Endothelial cell (in vitro differentiated cells): ENCODE data around the gene ST7L. TPM values are rescaled to one million over a fixed set of nuclear protein-coding genes. Genes with fewer than 3 reads are reported as not detected.

Source experiments
- DNase-seq: peaks from one replicate; pipeline ENCODE4 v3.0.0; 2021; ENCODE audit warnings: low spot score
- H3K27ac Mint-ChIP-seq: one replicate; pipeline ENCODE4 v1.8.0; 2021; ENCODE audit warnings: mixed read lengths, inconsistent platforms; ENCODE audit not compliant: unreplicated experiment
- H3K27me3 Mint-ChIP-seq: one replicate; pipeline ENCODE4 v1.8.0; 2021; ENCODE audit warnings: mild to moderate bottlenecking, moderate library complexity, mixed read lengths, inconsistent platforms; ENCODE audit not compliant: unreplicated experiment
- H3K36me3 Mint-ChIP-seq: one replicate; pipeline ENCODE4 v1.8.0; 2021; ENCODE audit warnings: mild to moderate bottlenecking, low read depth, mixed read lengths, inconsistent platforms; ENCODE audit not compliant: unreplicated experiment
- H3K4me1 Mint-ChIP-seq: one replicate; pipeline ENCODE4 v1.8.0; 2021; ENCODE audit warnings: mild to moderate bottlenecking, mixed read lengths, inconsistent platforms; ENCODE audit not compliant: unreplicated experiment
- H3K4me3 Mint-ChIP-seq: one replicate; pipeline ENCODE4 v1.8.0; 2021; ENCODE audit warnings: mild to moderate bottlenecking, mixed read lengths, inconsistent platforms; ENCODE audit not compliant: unreplicated experiment
- H3K9me3 Mint-ChIP-seq: one replicate; pipeline ENCODE4 v1.8.0; 2021; ENCODE audit warnings: mixed read lengths, inconsistent platforms; ENCODE audit not compliant: unreplicated experiment
- CTCF ChIP-seq: fragments of 200-600 bp; sonication (generic); IDR thresholded peaks from one replicate; pipeline ENCODE4 v1.5.0; 2021; ENCODE audit warnings: antibody characterized with exemption; ENCODE audit not compliant: unreplicated experiment
- total RNA-seq: library from RNA; stranded (reverse); fragmentation: NEBNext Ultra II Directional; extraction: Animal tissue kit (Norgen Biotek cat#: 25700); gene quantifications from one replicate; pipeline ENCODE4 v1.2.1, GENCODE V29; 2021; ENCODE audit not compliant: unreplicated experiment

ST7L gene
- total RNA-seq, 1 donor from 2014 or later, result 14.3 TPM

DNA sequence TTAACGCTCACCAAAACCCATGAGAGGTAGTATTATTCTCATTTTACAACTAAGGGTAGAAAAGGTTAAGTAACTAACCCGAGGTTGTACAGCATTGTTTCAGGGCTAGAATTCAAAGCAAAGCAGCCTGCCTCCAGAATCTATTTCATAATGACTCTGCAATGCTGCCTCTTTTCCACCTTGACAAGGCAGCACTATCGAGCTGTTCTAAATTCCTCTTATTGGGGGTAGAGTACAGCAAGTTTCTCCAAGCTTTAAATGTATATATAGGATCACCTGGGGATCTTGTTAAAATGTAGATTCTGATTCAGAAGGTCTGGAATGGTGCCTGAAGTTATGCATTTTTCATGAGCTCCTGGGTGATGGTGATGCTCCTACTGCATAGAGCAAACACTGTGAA lies 80.1 kb downstream of the ST7L start:
- Mint-ChIP-seq H3K36me3 (peaks cover 7% of the 10 kb centered on the region), H3K4me1 (no peaks in the 10 kb centered on the region), H3K4me3 (no peak overlapping the region), H3K27me3 (no peaks in the 10 kb centered on the region), H3K27ac (no peak overlapping the region), H3K9me3 (no peaks in the 10 kb centered on the region)
- no peak for DNase-seq
- TF ChIP-seq CTCF, result no peak

DNA sequence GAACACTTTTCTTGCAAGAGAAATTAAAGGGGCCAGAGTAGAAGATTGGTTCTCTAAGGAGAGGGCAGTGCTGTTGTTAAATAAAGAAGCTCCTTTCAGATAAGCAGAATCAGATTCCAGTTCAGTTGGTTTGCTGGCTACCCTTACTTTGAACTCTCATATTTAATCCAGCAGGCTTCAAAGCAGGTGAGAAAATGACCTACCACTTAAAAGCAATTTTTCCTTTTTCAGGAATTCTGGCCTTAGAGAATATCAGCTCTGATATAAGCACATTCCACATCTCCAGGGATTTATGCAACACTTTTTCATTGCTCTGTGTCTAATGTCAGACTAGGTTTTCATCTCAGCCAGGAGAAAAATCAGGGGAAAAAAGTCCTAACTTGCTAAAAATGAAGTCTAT lies 81.5 kb downstream of the ST7L start:
- Mint-ChIP-seq H3K27me3 (no peaks in the 10 kb centered on the region), H3K27ac (no peak overlapping the region), H3K4me3 (no peak overlapping the region), H3K9me3 (no peaks in the 10 kb centered on the region), H3K4me1 (no peaks in the 10 kb centered on the region), H3K36me3 (peaks cover 7% of the 10 kb centered on the region)
- no peak for TF ChIP-seq CTCF
- no peak for DNase-seq

DNA sequence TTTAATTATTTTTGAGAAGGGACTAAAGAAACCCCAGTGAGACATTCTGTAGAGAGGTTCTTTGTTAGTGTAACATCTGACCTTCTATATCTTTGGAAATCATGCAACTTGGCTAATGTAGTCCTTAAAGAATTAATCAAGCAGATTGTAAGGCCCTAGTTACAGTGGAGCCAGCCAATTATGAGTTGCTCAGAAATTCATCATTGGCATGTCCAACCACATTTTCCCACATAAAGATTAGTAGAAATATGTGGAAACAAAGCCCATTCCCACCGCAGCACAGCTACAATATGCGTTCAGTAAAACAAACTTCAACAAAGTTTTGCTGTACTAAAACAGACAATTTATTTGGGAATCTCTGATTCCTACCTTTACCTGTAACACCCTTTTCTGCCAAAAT lies 82.4 kb downstream of the ST7L start:
- no peaks in the 10 kb centered on the region for H3K9me3 Mint-ChIP-seq
- no peak overlapping the region for H3K4me3 Mint-ChIP-seq
- H3K27me3 Mint-ChIP-seq, result no peaks in the 10 kb centered on the region
- TF ChIP-seq CTCF, result no peak
- H3K27ac Mint-ChIP-seq, result no peak overlapping the region
- H3K36me3 Mint-ChIP-seq, result peaks cover 7% of the 10 kb centered on the region
- DNase-seq, result no peak
- H3K4me1 Mint-ChIP-seq, result no peaks in the 10 kb centered on the region

DNA sequence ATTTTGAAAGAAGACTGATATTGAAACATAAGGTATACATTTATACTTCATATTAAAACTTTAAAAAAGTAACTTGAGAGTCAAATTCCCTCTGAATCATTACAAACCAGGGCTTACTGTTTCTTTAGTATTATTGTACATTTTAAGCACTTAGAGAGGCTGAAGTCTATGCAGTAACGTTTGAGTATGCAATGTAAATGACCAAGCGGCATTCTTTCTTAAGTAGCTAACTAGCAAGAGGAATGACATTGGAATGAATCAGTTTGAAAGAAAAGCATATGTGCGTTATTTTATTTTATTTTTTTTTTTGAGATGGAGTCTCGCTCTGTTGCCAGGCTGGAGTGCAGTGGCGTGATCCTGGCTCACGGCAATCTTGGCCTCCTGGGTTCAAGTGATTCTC lies 85.9 kb downstream of the ST7L start:
- H3K27ac Mint-ChIP-seq, result no peak overlapping the region
- H3K4me1 Mint-ChIP-seq, result no peaks in the 10 kb centered on the region
- TF ChIP-seq CTCF, result no peak
- H3K36me3 Mint-ChIP-seq, result no peaks in the 10 kb centered on the region
- no peak for DNase-seq
- no peaks in the 10 kb centered on the region for H3K9me3 Mint-ChIP-seq
- H3K4me3 Mint-ChIP-seq, result no peak overlapping the region
- no peaks in the 10 kb centered on the region for H3K27me3 Mint-ChIP-seq

DNA sequence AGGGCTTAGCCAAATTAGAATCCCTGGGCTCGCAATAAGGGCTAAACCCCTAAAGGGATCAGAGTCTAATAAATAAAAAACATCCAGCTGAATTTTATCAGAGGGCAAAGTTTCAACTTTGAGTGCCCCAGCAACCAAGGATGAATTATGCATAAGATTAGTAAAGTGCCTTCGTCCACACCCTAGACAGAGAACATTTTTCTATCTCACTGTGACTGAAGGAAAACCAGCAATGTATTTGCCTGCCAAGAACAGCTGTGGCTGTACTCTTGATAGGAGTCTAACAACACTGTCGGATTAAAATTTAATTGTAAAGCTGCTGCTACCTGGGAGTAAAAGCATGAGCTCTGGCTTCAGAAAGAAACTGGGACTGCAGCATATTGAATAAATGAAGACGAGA lies 86.9 kb downstream of the ST7L start:
- Mint-ChIP-seq H3K36me3 (no peaks in the 10 kb centered on the region), H3K9me3 (no peaks in the 10 kb centered on the region), H3K4me1 (no peaks in the 10 kb centered on the region), H3K27ac (no peak overlapping the region), H3K27me3 (no peaks in the 10 kb centered on the region), H3K4me3 (no peak overlapping the region)
- TF ChIP-seq CTCF, result no peak
- DNase-seq, result no peak
